Stomach (tissue), 4 donors: ENCODE results near the gene MYEOV.

Experiments used
- EP300 ChIP-seq: sonication (generic); formaldehyde crosslinking; IDR thresholded peaks from one replicate; pipeline ENCODE4 v1.6.1; 2017; ENCODE audit warnings: antibody characterized with exemption
- TF ChIP-seq, protein P1 (sequence below), 7 experiments: fragments of 450-650 bp in 4 of 7; fragments of 200-600 bp in 3 of 7; sonication (generic) in 3 of 7; IDR thresholded peaks; one replicate each; pipeline ENCODE4 v1.5.1; 2016 to 2019; ENCODE audit warnings: antibody characterized with exemption in 7 of 7, control low read depth in 2 of 7, mild to moderate bottlenecking in 1 of 7

DNA sequence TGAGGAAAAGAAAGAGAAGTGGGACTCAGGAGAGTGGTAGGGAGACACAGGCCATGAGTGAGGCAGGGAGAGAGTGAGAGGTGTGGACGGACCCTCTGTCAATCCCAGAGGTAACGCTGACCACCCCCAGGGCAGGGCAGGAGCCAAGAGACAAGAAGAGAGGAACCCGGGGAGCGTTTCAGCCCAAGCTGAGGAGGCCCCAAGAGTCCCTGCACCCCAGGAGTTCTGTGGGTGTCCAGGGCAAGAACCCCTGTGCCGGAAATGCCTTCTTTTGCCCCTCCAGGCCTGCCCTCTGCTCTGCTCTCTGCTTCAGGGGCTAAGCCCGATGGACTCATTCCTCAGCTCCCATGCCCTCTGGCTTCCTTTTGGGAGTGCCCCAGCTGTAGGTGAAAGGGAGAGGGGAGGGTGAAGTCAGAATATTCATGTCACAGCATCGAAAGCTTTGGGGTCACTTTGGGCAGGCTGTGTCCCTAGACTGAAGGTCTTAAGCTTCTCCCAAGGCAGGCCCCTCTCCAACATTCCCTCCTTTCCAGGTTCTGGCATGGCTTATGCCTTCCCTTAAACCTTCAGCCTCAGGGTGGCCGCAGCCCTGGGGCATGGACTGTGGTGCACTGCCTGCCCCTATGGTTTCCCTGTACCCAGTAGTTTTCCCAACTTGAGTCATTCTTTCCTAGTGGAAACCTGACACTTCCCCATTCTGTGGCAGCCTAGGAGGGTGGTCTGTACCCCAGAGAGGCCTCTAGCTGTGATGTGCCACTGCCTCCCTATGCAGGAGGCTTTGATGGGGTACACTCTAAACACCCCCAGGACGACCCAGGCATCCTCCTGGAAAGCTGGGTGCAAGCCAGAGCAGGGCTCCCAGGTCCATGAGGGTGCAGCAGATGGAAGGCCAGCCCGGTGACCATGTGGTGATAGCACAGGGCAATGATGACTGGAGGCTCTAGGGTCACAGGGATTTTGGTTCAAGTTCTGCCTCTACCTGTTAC lies 27.1 kb downstream of the MYEOV start:
- no peak for TF ChIP-seq EP300
- TF ChIP-seq, protein P1, sequence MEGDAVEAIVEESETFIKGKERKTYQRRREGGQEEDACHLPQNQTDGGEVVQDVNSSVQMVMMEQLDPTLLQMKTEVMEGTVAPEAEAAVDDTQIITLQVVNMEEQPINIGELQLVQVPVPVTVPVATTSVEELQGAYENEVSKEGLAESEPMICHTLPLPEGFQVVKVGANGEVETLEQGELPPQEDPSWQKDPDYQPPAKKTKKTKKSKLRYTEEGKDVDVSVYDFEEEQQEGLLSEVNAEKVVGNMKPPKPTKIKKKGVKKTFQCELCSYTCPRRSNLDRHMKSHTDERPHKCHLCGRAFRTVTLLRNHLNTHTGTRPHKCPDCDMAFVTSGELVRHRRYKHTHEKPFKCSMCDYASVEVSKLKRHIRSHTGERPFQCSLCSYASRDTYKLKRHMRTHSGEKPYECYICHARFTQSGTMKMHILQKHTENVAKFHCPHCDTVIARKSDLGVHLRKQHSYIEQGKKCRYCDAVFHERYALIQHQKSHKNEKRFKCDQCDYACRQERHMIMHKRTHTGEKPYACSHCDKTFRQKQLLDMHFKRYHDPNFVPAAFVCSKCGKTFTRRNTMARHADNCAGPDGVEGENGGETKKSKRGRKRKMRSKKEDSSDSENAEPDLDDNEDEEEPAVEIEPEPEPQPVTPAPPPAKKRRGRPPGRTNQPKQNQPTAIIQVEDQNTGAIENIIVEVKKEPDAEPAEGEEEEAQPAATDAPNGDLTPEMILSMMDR (IDR thresholded peaks at IDR 0.05): no peak
